ENCODE data around the gene TANC1. TPM values are rescaled to one million over a fixed set of nuclear protein-coding genes. Genes with fewer than 3 reads are reported as not detected.
"Not testable (repeated sequence)": the region's sequence is repeated elsewhere in the genome, so short reads cannot be mapped to it uniquely, and the experiment has no call there.

Gene TANC1
- total RNA-seq, 1 experiment from 2014 or later: 12.4 TPM

DNA sequence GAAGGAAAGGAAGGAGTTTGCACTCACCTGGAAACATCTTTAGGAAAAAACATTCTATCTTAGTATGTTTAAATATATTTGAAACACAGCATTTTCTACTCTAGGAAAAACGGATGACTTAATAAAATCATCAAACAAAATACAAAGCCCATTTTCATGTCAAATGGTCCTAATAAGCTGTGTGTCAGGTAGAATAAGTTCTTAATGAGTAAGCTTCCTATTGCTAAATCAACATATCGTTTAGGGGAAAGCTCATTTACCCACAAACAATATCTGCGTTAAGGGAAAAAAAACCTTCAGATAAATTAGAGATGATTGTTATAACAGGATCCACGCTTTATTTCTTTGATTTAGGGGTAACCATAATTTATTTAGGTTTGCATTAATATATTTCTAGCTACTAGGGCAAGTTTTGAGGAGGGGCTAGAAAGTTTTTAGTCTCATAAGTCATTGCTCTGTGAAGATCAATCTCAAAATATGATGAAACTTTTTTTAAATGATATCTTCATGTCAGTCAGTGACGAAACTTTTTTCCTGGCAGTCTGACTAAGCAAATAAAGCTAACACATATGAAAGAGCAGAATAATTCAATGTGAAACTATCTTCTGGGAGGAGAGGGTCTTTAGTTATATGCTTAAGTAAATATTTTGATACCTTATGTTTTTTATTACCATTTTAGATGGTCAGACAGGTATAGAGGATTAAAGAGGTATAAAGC, 170.9 kb downstream of the TANC1 start:
- DNase-seq (ENCODE audit: low read depth): no peak

DNA sequence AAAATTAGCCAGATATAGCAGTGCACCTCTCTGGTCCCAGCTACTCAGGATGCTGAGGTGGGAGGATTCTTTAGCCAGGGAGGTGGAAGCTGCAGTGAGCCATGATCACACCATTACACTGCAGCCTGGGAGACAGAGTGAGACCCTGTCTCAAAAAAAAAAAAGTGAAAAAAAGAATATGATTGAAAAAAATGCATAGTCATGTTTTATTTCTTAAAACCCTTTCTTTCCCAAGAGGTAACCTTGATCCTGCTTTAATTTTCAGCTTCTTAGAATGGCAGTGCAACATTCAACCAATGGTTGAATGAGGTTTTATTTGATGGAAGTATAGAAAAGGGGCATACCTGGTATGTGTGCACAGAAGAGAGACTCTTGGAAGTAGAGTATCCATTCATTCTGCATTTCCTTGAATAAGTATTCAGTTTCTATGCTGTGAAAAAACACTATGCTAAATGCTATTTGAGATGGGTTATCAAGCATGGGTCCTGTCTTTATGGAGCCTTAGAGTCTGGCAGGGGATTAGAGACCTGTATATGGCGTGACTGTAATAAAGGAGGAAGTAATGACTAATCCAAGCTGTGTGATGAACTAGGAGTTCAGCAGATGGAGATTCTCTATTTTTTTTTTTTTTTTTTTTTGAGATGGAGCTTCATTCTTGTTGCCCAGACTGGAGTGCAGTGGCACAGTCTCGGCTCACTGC, 171.8 kb downstream of the TANC1 start:
- DNase-seq (ENCODE audit: low read depth): peak; percentile 68

DNA sequence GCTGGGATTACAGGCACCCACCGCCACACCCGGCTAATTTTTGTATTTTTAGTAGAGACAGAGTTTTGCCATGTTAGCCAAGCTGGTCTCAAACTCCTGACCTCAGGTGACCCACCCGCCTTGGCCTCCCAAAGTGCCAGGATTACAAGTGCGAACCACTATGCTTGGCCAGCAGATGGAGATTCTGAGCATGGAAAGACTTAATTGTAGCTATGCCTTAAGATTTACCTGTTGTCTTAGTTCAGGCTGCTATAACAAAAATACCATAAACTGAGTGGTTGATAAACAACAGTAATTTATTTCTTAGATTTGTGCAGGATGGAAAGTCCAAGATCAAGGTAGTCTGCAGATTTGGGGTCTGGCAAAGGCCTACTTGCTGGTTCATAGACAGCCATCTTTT, 172.4 kb downstream of the TANC1 start:
- not testable (repeated sequence) for DNase-seq (ENCODE audit: low read depth)

DNA sequence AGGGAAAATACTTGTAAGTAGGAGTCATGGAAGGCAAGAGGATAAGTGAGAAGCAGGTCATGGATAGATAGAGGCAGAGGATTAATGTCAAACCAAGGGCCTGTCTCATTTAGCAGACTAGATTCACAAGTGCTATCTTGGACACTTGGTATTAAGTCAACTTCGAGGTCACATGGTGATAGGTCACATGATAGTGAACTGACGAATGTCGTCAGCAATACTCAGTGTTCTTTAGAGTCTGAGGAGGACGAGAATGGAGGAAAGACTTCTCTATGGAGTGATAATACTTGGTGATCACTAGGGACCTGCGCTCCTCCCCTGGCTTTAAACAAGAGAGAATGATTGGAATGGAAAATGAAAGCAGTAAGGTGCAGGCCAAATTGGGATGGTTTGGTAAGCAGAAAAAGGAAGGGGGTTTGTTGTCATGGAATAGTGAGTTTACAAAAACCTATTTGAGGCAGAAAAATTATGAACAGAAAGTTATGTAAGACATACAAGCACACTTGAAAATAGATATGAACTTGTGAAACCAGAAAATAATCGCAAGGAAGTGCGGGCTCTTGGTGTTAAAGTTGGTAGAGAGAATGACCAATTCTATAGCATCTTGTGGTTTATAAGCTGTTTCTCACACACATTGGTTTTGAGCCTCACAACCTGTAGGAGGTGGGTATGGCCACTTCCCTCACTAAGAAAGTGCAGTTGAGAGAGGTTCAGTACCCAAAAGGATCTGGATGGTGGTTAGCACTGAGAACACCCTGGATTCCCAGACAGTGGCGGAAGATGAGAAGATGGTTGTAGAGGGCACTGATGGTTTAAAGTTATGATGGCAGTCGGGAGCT, 176.6 kb downstream of the TANC1 start:
- DNase-seq (ENCODE audit: low read depth): no peak

DNA sequence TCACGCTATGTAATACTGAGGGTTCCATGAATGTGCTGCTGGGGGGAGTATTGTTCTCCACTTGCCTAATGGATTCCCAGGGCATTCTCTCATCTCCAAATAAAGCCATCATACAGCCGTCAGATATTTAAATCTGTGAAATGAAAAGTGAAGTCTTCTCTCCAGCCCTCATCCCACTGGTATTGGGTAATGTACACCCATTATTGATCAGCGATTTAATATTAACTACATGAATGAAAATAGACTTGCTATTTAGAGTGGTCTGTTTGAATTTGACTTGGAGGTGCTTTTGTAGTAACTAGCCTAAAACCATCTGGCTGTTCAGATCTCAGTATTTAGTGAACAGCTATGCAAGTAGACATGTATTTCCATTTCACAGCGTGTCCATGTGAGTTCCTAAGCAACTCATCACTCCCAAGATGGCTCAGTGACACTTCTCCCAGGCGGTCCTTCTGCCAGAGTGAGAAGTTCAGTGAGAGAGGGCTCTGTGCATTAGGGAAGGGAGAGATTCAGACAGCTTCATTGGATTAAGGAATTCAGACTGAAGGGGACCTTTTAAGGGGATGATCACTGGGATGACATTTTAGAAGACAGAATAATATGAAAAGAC, 177.4 kb downstream of the TANC1 start:
- no peak for DNase-seq (ENCODE audit: low read depth)

DNA sequence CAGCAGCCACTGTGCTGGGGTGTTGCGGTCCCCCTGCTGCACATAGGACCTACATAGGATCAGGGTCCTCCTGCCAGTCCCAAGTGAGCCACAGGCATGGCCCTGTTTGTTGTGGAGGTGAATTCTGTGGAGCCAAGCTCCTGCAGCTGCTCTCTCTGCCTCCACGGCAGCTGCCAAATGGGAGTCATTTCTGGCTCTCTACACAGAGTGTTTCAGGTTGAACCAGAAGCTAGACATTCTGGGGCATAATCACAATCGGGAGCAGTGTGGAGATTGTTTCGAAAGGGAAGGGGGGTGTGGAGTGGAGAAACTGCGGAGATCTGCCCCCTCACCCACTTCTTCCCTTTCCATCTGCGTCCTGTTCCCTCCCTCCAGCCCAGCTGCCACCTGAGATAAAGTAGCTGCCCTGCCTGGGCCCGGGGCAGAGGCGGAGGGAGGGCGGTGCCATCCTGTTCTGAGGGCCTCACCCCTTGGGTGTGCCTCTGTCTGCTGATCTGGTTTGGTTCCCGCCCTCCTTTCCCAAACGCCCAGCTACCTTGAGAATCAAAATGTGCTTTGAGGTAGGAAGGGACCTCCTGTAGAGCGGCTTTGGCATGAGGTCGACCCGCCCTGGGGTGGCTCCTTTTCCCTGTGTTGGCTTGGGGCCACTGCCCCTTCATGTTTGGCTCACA, 178.7 kb downstream of the TANC1 start:
- peak; percentile 20 for DNase-seq (ENCODE audit: low read depth)

DNA sequence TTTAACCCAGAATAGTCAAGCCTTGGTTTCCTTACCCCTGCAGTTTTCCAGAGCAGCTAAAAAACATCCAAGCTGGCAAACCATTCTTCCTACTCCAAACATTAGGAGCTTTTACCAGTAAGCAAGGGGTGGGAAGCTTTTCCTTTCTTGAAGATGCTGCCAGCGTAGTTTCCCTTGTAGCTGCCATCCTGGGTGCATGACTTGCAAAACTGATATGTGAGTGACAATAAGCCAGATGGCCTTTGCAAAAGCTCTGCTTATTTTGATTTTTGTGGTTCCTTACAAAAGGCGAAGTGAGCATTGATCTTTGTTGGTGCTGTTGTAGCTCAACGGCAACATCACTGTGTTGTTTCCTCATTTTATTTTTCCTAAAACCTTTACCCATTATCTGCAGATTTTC, 179.2 kb downstream of the TANC1 start:
- no peak for DNase-seq (ENCODE audit: low read depth)

DNA sequence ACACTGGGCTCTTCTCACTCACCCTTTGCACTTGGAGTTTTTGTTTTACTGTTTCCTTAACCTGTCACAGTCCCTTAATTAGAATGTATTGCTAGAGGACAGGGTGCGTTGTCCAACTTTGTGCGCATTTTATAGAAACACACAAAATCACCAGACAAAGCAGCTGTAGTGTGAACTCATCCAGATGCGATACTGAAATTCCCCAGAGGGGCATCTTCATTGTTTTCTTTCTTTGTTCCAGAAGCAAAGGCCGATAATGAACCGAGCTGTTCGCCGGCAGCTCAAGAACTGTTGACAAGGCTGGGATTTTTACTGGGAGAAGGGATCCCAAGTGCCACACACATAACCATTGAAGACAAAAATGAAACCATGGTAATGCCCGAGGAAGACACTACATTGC, 180.5 kb downstream of the TANC1 start:
- no peak for DNase-seq (ENCODE audit: low read depth)

DNA sequence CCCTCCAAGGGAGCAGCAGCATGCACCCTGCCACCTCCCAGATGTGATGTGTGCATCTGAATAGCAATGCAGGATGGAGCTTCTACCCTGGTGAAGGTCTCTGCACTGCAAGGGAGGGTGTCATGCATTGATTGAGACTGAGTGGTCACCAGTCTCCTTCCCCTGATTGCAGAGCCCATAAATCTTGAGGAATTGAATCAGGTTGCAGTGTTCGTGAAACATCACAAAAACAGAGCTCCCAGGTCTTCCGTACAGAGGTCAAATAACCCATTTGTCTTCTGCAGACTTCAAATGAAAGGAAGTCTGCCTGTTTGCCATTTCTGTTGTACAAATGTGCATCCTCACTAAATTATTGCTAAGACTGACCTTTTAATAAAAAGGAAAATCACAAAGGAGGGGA, 181.3 kb downstream of the TANC1 start:
- DNase-seq (ENCODE audit: low read depth): no peak

DNA sequence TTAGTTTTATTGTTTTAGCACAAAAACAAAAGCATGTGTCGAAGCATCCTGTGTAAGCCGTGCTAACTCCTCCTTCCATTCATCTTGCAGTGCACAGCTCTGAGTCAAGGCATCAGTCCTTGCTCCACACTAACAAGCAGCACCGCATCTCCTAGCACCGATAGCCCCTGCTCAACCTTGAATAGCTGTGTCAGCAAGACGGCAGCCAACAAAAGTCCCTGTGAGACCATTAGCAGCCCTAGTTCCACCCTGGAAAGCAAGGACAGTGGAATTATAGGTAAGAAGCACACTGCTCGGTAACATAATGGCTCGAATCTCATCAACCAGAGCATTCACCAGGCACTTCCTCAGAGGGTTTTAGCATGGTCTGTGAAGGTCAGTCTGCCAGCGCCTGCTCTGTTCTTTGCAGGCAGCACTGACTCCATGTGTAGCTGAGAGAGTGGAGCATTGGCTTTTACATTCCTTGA, 181.9 kb downstream of the TANC1 start:
- no peak for DNase-seq (ENCODE audit: low read depth)

DNA sequence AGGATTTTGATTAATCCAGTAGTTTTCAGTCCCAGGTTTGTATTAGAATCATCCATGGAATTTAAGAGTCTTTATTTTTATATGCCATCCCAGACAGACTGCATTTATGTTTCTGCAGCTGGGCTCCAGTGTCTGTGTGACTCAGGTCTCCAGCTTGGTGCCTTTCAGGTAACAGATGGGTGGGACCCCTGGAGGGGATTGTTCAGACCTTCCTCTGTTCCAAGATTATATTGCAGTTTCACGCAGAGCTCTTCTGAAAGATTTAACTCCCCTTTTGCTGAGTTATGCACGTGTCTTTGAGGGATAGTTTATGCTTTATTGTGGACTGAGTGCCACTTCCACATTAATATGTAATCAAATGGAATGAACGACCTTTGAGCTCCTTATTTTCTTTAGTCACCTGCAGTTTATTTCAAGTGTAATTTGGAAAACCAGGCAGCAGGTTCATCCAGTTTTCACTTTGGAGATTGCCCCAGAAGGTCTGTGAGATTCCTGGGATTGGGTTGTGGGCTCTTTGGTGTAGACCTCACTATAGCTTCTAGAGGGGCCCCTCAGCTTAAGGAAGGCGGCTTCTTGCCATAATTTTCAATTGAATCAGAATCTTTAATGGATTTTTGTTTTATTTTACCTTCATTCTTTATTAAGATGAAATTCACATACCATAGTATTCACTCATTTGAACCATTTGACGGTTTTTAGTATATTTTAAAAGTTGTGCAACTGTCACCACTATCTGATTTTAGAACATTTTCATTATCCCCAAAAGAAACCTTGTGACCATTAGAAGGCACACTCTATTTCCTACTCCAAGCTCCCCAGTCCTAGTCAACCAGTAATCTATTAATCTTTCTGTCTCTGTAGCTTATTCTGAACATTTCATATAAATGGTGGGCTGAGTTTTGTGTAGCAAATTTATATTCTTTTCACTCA, 183.0 kb downstream of the TANC1 start:
- no peak for DNase-seq (ENCODE audit: low read depth)

DNA sequence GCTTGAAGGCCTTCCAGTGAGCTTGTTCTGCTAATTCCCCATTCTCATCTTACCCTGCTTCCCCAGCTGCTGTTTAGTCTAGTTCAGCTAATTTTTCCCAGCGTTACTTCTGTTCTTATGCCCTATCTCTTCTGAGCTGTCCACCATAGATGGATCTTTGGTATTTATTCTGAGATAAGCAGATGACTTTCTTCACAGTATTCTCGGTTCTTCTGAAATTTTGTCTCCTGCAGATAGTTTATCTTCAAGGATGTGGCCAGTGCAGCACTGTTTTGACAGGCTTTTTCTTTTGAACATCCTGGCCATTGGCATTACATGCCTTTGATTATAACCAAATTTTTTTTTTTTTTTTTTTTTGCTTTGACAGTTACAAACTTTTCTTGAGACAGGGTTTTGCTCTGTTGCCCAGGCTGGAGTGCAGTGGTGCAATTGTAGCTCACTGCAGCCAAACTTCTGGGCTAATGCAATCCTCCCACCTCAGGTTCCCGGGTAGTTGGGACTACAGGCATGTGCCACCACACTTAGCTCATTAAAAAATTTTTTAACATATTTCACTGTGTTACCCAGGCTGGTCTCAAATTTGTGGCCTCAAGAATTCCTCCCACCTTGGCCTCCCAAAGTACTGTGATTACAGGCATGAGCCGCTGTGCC, 183.8 kb downstream of the TANC1 start:
- DNase-seq (ENCODE audit: low read depth): no peak

DNA sequence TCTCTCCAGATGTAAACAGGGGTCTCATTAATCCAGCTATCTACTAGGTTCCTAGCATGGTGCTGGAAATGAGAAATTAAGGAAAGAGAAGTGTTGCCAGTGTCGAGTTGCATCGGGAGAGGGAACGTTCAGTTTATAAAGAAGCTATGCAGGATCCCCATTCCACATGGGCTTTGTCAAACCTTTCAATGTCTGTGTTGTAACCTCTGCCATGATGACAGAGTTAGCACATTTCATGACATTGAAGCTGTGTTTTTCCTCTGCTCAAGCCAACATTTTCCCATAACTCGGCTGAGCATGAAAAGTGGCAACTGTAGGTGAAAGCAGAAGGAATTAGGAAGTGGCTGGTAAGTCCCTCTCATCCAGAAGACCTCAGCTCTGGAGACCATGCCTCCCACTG, 184.6 kb downstream of the TANC1 start:
- DNase-seq (ENCODE audit: low read depth): no peak

DNA sequence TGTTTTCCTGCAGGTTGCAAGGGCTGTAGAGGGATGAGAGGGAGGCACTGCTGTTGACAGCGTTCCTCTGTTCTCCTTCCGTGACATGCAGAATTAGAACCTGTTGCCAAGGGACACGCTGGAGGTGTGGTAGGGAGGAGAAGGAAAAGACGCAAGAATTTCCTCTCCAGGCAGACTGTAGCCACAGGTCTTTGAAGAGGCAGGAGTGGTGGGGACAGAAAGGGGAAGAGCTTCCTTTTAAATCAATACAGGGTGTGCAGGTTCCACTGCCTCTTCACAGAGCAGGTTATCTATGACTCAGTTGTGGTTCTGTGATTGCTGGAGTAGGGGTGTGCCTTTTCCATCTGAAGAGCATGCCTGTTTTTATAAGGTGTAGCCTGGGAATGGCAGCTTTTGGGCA, 185.0 kb downstream of the TANC1 start:
- no peak for DNase-seq (ENCODE audit: low read depth)

DNA sequence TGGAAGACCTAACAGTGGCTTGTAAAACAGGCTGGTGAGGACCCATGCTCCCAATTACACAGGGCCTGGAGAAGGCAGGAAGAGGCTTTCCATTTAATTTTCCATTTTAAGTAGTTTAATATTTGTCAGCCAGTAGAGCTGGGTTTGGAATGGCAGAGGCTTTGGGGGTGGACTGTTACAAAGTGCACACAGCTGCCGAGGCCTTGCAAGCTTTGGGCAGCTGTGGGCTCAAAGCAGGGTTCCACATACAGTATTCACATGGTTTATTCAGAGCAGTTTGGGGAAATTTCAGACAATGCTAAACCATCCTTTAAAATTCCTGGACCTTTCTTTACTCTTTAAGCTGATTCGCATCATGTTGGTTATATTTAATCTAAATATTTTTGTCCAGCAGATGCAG, 185.5 kb downstream of the TANC1 start:
- DNase-seq (ENCODE audit: low read depth): no peak

DNA sequence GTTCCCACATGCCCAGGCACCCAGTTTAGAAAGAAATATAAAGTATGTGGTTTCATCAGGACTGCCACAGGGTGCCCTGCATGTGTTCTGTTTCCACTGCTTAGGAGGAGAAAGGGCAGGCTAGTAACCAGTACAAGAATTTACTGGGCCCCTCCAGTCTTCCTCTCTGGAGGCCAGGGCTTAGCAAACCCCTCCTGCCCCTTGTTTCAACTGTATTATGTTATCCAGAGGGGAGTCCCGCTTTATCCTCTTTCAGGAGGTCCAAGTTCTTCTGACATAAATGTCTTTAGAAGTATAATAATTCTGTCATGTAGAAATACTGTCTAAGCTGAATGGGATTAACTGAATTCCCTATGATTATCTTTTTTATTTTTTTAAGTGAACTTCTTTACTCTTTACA, 185.9 kb downstream of the TANC1 start:
- DNase-seq (ENCODE audit: low read depth): no peak

DNA sequence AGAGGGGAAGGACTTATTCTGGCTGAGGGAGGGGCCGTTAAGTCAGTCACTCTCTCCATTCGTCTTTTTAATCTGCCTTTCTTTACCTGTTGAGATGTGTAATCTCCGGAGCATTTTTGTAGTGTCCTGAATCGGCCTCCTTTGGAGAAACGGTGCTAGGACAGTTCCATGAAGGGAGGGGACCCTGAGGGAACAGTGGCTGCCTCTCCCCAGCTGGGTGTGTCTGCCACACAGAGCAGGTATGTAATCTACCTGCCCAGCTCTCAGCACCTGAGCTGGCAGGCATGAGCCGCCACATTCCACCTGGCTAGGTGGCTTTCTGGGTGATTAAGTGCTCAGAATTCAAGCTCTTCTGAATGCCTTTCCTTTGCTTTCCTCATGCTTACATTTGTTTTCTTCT, 186.9 kb downstream of the TANC1 start:
- DNase-seq (ENCODE audit: low read depth): no peak

DNA sequence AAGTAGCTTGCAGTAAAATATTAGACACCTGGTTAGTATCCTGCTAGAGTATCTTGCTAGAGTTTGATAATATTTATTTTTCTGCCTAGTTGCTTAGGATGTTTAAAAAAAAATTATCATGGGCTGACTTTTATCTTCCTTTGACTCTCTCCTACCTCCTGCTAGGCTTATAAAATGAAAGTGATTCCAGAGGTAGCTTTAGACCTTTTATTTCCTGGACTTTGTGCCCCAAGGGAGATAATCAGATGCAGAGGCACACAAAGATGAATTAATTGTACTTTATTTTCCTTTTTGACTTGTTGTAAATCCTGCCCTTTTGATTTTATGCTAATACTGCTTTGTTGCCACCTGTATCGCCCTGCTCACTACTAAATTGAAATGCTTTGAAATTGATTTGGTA, 187.4 kb downstream of the TANC1 start:
- no peak for DNase-seq (ENCODE audit: low read depth)

DNA sequence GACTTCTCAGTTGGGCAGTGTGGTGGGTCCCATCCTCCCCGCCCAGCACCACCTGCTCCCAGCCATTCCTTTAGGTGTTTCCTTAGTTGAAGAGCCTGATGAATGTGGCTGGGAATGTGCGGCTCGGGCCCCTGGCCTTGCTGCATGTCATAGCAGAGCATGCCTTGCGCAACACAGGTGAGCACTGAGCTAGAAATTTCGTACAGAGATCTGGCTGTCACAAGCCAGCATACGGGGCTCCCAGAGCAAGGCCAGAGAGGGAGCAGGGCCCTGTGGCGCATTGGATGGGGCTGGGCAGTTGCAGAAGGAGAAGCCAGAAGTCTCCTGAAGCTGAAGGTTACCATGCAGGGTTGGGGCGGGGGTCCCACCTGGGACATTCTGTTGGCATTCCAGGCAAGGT, 188.4 kb downstream of the TANC1 start:
- DNase-seq (ENCODE audit: low read depth): no peak

Measured in LHCN-M2 (cell line).